Panc1 (cell line): ENCODE measurements around the gene IER3IP1. TPM values are rescaled to one million over a fixed set of nuclear protein-coding genes. Genes with fewer than 3 reads are reported as not detected.

Experiments used
- ATAC-seq: fragments of 200-7000 bp; cut with Tn5 transposase; 2 replicates; pipeline ENCODE4 v1.9.1; 2020; ENCODE audit warnings: mild to moderate bottlenecking, moderate library complexity
- BruUV-seq: library from RNA; stranded (reverse); fragments of 400-500 nt; replicated peaks from 2 replicates; lab custom pipeline; 2021; lab: Mats Ljungman, UMichigan
- CTCF ChIA-PET: fragments of 300-600 bp; sonication (Branson Sonifier 250); formaldehyde crosslinking; loops from one replicate; lab custom pipeline; 2022; ENCODE audit warnings: antibody characterized with exemption; lab: Charles Lee
- POLR2A ChIA-PET: fragments of 300-600 bp; sonication (Branson Sonifier 250); formaldehyde crosslinking; loops from one replicate; lab custom pipeline; 2022; ENCODE audit warnings: antibody characterized with exemption; lab: Charles Lee
- DNase-seq: peaks from one replicate; pipeline ENCODE4 v3.0.0-alpha.2; 2010; ENCODE audit warnings: low read depth, low spot score
- H3K27ac ChIP-seq: 2 replicates; pipeline ENCODE4 v1.5.1; 2011; ENCODE audit warnings: mild to moderate bottlenecking, low read length, inconsistent platforms
- H3K27me3 ChIP-seq: fragments of 200-500 bp; sonication (Bioruptor generic); 2 replicates; pipeline ENCODE4 v1.6.0; 2014; ENCODE audit warnings: low read length, inconsistent platforms; ENCODE audit not compliant: control insufficient read depth, insufficient read depth
- H3K36me3 ChIP-seq: fragments of 200-500 bp; sonication (Bioruptor generic); 2 replicates; pipeline ENCODE4 v1.5.1; 2014; ENCODE audit warnings: inconsistent platforms, mild to moderate bottlenecking, low read length, moderate library complexity; ENCODE audit not compliant: control insufficient read depth, insufficient read depth
- H3K4me1 ChIP-seq: 2 replicates; pipeline ENCODE4 v1.5.1; 2011; ENCODE audit warnings: inconsistent platforms, mild to moderate bottlenecking, low read length, moderate library complexity; ENCODE audit not compliant: control insufficient read depth, insufficient read depth
- H3K4me3 ChIP-seq, 2 experiments: 2 replicates each; pipeline ENCODE4 v1.5.1; 2011 to 2012; ENCODE audit warnings: low read depth in 2 of 2, low read length in 2 of 2, mild to moderate bottlenecking in 2 of 2, inconsistent platforms in 1 of 2, moderate library complexity in 1 of 2
- H3K9me3 ChIP-seq: fragments of 200-500 bp; sonication (Bioruptor generic); 2 replicates; pipeline ENCODE4 v1.5.1; 2014; ENCODE audit warnings: low read depth, mild to moderate bottlenecking, inconsistent platforms, low read length, moderate library complexity; ENCODE audit not compliant: control insufficient read depth, insufficient read depth
- CTCF ChIP-seq: fragments of 450-650 bp; IDR thresholded peaks from 2 replicates; pipeline ENCODE4 v1.5.1; 2017; ENCODE audit warnings: mild to moderate bottlenecking
- POLR2AphosphoS5 ChIP-seq: IDR thresholded peaks from 2 replicates; pipeline ENCODE4 v1.6.1; 2012; ENCODE audit warnings: mild to moderate bottlenecking, low read depth, low read length, moderate library complexity
- REST ChIP-seq, 2 experiments: IDR thresholded peaks; 2 replicates each; pipeline ENCODE4 v1.6.1; 2011 to 2012; ENCODE audit warnings: low read depth in 2 of 2, control low read depth in 1 of 2, low read length in 1 of 2, mild to moderate bottlenecking in 1 of 2, moderate library complexity in 1 of 2; ENCODE audit not compliant: insufficient read depth in 1 of 2
- SIN3A ChIP-seq: IDR thresholded peaks from 2 replicates; pipeline ENCODE4 v1.6.1; 2012; ENCODE audit warnings: low read depth, mild to moderate bottlenecking, low read length, moderate library complexity, borderline replicate concordance; ENCODE audit not compliant: insufficient read depth
- TCF7L2 ChIP-seq: IDR thresholded peaks from 2 replicates; pipeline ENCODE4 v1.6.1; 2011; ENCODE audit warnings: mild to moderate bottlenecking, low read depth, low read length, inconsistent platforms
- in situ Hi-C: cut with HindIII; loops from 2 replicates; pipeline ENCODE4 v1.10.0; 2016; ENCODE audit warnings: low sequenced_read_pairs, low pct_unique_long_range_greater_than_20kb
- intact Hi-C: fragments of 100-400 bp; cut with micrococcal nuclease; formaldehyde crosslinking; loops from one replicate; pipeline ENCODE4 v1.10.0; 2022; ENCODE audit not compliant: unreplicated experiment
- total RNA-seq: library from RNA; stranded (reverse); gene quantifications from one replicate; pipeline ENCODE4 v1.2.1, GENCODE V29; 2021; ENCODE audit not compliant: unreplicated experiment

IER3IP1 gene
- total RNA-seq, 1 experiment from 2014 or later: 8.5 TPM

GRCh38 chr18:47113796-47114540 lies 62.2 kb downstream of the IER3IP1 start:
- H3K27ac ChIP-seq: no peak overlapping the region
- DNase-seq (no peak), ATAC-seq (no peak)
- CTCF ChIA-PET: no interaction called here
- H3K4me1 ChIP-seq: no peaks in the 10 kb centered on the region
- no TSS peak for BruUV-seq
- H3K4me3 ChIP-seq: no peak overlapping the region
- in situ Hi-C loops: no loop called here
- no peaks in the 10 kb centered on the region; the same call in 1 of the 2 replicates for H3K36me3 ChIP-seq
- POLR2A ChIA-PET: no interaction called here
- intact Hi-C loops: no loop called here
- TF ChIP-seq REST (IDR thresholded peaks at IDR 0.05; ENCODE audit: insufficient read depth in 1 of 2, low read depth in 2 of 2, low read length in 1 of 2) (no peak), SIN3A (no peak), CTCF (no peak), POLR2AphosphoS5 (no peak), TCF7L2 (no peak)
- H3K9me3 ChIP-seq: no peaks in the 10 kb centered on the region
- no peaks in the 10 kb centered on the region for H3K27me3 ChIP-seq

- ChIA-PET POLR2A (no interaction called here), CTCF (no interaction called here)
- in situ Hi-C loops (no loop called here), intact Hi-C loops (no loop called here)
- Histone ChIP-seq H3K27me3 (no peaks in the 10 kb centered on the region), H3K4me1 (no peaks in the 10 kb centered on the region), H3K36me3 (no peaks in the 10 kb centered on the region; the same call in none of the 2 replicates), H3K9me3 (no peaks in the 10 kb centered on the region), H3K4me3 (no peak overlapping the region), H3K27ac (no peak overlapping the region)
- TF ChIP-seq POLR2AphosphoS5 (no peak), REST (IDR thresholded peaks at IDR 0.05; ENCODE audit: insufficient read depth in 1 of 2, low read depth in 2 of 2, low read length in 1 of 2) (no peak), TCF7L2 (no peak), CTCF (no peak), SIN3A (no peak)
- ATAC-seq: no peak
- no TSS peak for BruUV-seq
- no peak for DNase-seq
Observed at GRCh38 chr18:47110492-47111274, 65.5 kb downstream of the IER3IP1 start.
